EH (cell line): Measurements from ENCODE around the gene LMO4.

ENCODE experiments used
- DNase-seq: peaks from one replicate; pipeline ENCODE4 v3.0.0-alpha.2; 2015; ENCODE audit warnings: low read depth

LMO4 gene, protein sequence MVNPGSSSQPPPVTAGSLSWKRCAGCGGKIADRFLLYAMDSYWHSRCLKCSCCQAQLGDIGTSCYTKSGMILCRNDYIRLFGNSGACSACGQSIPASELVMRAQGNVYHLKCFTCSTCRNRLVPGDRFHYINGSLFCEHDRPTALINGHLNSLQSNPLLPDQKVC

DNA sequence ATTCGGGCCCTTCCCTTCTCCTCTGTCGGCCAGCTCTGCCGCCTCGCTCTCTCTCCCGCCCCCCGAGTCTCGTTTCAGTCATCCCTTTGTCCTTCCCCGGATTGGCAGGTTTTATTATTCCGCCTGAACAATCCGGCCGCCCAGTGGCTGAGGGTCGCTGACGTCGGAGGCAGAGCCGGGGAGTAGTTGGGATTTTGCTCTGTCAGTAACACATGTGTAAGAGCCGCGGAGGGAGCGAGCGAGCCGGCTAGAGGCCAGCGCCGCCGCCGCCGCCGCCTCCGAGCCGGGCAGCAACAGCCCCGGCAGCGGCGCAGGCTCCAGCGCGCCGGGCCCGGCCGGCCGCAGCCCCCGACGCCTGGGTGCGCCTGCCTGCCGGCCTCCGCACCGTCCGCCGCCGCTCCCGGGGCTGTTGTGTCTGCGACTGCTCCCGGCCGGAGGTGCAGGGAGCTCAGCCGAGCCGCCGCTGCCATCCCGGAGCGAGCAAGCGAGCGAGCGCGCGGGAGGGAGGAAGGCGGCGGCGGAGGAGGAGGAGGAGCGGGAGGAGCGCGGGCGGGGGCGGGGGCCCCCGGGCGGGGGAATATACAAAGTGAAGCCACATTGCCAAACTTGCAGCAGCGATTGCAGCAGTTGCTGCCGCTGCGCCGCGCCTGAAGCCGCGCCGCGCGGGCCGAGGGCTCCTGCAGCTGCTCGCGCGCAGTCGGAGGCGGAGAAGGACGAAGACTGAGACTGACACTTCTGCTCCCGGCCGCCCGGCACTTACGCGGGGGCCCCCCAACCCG lies at the start of gene LMO4:
TSS of gene LMO4 (plus strand) at position 609 of the 779 bp plus-strand sequence. CDS start 3,136 bp downstream, outside the sequence.
- DNase-seq, result peak; percentile 98

DNA sequence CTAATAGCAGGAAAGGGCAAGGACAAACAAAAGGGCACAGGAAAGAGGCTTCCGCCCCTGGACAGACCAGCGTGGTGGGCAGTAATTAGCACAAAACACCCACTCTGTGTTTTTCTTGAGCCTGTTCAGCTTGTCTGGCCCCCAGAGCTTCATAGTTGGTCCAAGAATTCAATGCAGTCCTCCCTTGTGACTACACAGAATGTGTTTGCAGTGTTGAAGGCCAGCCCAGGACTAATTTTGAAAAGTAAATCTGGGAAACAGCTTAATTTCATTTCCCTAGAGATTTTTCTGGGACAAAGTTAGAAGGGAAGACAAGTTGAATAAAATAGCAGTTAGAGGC lies 49.2 kb upstream of the LMO4 start:
- DNase-seq, result no peak

DNA sequence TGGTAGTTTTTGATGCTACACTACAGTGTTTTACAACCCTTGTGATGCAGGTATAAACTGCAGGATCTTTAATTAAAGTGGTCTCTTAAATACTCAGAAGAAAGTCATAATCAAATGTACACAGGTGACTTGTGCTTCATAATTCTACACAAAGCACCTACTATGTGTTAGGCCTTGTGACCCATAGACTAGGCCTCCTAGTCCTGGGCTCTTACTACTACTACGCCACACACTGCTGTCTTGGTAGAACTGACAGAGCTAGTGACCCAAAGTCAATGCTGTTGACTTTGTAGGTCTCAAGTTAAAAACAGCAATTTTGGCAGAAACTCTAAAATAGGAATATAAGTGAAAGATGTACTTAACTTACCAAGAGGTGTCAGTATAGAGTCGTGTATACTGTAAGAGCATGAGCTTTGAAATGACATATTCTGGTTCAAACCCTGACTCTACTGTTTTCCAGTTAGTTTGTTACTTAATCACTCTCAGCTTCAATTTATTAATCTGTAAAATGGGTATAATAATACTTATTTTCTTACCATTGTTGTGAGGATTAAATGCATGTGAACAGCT lies 48.6 kb upstream of the LMO4 start:
- DNase-seq, result peak; percentile 7

DNA sequence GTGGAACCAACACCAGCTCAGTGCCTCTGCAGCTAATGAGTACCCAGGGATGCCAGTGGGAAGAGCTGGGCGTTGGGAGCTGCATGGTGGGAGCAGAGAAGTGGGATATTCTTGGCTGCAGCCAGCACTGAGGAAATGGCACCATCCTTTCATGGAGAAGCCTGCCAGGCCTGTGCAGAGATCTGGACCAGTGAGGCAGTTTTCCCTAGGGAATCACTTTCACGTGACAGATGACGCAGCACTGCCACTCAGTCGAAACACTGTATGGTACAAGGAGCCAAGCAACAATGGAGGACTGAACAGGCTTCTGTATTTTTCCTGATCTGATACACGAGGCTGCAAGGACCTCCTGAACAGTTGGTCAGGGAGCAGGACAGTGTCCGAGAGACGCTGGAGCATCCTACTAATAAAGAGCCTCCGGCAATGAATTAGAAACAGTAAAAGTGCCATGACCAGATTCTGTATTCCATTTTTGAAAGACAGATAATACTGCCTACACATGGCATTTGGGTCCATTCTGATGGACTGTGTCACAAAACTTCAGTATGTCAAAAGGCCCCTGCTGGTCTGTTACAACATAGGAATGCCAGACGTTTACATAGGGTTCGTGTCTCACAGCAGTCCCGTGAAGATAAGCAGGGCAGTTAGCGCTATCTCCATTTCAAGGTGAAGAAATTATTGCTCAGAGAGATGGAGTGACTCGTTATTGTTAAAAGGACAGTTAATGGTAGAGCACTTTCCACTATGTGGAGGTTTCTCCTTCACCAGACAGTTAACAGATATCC lies 44.0 kb upstream of the LMO4 start:
- no peak for DNase-seq

DNA sequence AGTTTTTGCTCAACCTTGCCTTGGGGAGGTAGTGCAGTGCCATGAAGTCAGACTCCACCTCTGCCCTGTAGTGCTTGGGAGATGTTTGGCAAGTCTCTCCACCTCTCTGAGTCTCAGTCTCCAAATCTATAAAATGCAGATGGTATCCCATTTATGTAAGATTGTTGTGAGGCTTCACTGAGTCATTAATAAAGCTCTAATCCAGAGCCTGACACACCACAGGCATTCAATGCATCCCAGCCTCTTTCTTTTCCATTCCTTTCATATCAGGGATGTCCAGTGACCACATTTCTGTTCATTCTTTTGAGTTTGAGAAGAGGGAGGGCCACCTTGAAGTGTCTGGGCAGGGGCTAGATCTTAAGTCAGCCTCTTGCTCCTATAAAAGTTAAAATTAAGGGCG lies 37.6 kb upstream of the LMO4 start:
- peak; percentile 78 for DNase-seq

DNA sequence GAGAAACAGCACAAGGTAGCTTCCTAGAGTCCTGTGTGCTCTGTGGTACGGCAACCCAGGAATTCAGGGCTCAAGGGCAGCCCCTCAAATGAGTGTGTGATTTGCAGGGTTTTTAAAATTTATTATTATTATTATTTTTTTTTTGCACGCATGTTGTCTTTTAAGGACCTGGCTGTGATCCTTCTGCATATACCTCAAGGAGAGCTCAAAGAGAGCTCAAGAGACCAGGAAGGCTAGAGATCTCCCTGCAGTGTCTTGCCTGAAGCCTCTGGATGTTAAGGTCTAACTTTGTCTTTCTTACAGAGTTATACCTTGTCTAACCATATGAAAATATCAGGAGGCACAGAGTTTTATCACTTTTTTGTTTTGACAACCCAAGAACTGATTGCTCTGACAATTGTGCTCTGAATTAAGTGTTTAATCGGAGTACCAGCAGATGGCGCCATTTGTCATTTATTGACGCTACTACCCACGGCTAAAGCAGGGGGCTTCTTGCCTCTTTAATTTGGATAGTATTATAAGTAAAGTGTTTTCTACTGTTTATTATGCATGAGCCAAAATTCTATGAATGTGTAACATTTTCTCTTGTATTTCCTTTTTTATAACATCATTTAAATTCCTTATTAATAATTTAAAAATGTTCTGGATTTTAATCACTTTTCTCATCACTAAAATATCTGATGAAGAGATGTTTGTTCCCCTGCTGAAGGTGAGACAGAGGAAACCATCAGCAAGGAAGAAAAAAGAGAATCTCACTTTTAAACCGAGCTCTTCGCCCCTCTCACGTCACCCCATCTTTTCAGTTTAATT lies 35.8 kb upstream of the LMO4 start:
- peak; percentile 61 for DNase-seq

DNA sequence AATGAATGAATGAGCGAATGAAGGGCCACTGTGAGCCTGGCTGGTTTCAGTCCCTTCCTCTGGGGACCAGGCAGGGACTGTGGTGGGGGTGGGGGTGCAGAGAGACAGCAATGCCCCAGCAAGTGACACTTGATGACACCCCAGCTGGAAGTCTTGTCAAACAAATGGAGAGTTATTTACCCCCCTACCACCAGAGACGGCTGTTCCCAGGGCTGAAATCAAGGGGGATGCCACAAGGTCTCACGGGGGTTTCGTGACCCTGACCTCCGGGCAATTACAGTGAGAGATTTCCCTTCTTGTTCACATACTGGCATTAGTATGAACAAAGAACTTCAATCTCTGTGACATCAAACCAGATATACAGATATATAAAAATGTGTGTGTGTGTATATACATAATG lies 34.0 kb upstream of the LMO4 start:
- DNase-seq, result no peak

DNA sequence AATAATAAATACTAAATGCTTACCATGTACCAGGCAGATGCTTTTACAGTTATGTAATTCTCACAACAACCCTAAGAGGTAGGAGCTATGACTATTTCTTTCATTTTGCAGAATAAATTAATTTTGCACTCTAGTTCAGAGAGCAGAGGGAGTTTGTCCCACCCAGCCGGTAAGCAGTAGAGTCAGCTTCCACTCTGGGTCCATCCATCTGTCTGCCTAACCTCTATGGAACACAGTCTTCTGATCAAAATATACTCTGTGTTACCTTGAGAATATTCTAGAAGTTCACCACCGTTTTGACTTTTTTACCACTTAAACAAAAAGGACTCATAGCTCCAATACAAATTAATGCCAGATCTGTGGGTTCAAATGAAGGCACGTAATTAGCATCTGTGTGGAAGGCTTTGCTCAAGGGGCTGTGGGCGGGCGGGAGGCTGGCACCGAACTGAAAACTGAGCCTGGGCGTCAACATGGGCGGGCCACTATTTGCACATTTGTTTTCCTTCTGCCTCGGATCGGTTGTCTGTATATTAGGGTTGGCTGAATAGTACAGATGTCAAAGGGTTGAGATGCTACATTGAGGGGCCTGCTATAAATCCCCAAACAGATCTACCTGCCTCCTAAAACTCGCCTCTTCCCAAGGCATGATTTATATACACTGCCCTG lies 33.1 kb upstream of the LMO4 start:
- no peak for DNase-seq

DNA sequence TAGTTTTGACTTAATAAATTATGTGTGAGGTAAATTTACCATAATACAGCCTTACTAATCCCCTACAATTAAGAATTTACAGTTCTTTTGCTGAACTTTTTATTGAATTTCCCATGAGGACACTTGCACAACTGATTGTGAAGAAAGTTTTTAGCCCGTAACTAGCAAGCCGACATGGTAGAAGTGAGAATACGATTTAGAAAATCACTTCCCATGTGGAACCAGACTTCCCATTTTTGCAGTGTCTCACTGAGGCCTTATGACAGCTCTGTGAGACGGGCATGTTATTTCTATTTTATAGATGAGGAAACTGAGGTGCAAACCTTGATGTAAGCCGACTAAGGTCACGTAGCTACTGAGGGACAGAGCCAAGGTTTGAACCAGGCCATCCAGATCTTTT lies 32.5 kb upstream of the LMO4 start:
- no peak for DNase-seq

DNA sequence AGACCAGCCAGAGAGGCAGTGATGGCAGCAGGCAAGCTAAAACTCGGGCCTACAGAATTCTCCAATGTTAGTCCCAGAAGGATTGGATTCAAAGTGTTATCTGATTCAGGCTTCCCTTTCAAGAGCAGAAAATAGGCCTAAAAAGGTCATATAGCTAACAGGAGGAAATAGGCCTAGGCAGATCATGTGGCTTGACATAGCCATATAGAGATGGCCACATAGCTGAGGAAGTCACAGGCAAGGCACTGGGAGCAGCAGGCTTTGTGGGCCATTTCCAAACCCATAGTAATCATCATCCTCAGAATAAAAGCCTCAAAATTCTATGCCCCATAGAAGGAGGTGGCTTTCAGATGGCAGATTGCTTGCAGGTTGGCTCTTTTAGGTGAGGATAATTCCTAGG lies 29.0 kb upstream of the LMO4 start:
- DNase-seq, result no peak

DNA sequence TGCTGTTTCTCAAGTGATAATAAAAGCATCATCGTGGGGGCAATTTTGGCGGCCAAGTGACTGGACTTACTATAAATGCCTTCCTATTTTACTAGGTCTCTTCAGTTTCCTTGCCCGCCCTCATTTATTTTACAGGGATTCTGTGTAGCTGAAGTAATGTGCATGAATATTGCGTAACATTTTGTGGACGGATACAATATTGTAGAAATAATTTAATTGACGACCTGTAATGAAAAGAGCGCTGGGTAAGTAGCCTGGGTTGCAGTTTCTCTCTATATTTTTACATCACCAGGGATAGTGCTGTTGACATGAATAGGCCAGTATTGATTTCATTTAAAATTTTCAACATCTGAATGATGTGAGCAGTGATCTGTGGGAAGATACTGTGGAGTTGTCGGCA lies 28.1 kb upstream of the LMO4 start:
- DNase-seq, result no peak

DNA sequence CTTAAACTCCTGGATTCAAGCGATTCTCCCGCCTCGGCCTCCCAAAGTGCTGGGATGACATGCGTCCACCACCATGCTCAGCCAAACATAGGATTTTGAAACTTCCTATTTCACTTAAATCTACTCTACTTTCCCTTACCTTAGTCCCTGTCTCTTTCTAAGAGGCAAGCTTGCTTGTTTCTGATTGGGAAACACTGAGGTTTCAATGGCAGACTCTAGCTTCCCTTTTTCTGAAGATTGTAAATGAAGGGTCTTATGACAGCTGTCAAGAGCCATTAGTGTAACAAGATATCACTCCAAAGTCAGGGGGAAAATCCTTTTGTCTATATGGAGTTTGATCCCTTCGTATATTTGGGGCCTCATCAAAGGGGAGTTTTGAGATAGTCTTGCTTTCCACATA lies 23.5 kb upstream of the LMO4 start:
- DNase-seq, result no peak

DNA sequence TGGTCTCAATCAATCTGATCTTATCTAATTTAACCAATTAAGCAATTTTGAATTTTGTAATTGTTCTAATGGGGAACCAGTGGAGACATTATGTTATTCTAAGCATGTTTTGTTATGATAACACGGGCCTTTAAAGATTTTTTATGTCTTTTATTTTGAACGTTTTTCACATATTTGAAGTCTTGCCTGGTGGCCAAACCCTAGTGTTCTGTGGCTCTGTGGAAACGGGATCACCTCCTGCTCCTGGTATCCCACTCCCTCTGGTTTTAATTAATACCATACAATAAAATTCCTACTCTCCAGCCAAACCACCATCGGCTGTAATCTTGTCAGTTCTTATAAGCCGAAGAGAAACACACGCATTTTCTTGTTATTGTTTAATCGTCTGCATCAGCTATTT lies 22.9 kb upstream of the LMO4 start:
- DNase-seq, result peak; percentile 43

DNA sequence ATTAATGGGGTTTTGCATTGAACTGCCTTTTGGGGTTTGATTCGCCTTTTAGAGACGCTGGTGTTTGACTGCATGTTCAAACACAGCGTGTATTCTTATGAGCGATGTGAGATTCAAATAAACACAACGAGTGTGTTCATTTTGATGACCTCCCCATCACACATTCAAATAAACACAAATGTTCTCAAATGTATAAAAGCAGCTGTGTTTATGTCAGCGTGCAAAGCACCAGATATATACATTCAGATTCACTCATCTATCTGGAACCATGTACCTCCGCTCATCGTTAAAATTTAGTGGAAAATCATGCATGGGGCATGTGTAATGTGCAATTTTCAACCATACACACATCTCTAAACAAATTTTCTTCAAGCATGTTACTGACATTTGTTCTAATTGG lies 21.4 kb upstream of the LMO4 start:
- no peak for DNase-seq

DNA sequence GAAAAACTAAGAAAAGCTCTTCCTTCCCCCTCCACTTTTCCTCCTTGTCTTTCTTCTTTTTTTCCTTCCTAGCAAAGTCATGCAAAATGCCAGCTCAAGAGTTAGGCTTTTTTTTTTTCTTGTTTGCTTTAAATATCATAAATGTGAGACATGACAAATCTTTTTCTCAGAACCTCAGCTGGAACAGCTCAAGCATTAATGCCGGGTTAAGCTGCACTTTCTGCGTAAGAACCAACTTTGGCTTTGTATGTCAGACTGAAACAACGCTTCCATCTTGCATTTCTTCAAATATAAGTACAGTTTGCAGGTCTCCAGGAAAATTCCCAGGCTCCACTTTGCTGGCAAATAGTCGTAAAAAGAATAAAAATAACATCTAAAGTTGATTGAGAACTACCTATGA lies 20.7 kb upstream of the LMO4 start:
- DNase-seq, result no peak

DNA sequence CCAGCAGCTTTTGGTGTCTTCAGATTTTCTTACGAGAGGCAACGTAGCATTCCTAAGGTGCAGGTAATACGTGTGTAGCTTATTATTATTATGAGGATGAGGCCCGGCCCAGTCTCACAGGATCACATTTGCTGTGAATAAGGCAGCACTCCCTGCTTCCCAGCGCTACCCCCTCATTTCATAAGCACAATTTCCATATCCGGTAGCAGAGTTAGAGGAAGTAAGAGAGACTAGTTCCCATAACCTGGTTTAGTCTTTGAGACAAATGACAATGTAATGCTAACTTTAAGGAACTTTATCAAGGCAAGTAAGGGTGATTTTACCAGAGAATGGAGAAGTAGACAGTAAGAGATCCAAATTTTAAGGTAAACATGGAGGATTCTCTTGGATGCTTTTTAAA lies 14.6 kb upstream of the LMO4 start:
- no peak for DNase-seq

DNA sequence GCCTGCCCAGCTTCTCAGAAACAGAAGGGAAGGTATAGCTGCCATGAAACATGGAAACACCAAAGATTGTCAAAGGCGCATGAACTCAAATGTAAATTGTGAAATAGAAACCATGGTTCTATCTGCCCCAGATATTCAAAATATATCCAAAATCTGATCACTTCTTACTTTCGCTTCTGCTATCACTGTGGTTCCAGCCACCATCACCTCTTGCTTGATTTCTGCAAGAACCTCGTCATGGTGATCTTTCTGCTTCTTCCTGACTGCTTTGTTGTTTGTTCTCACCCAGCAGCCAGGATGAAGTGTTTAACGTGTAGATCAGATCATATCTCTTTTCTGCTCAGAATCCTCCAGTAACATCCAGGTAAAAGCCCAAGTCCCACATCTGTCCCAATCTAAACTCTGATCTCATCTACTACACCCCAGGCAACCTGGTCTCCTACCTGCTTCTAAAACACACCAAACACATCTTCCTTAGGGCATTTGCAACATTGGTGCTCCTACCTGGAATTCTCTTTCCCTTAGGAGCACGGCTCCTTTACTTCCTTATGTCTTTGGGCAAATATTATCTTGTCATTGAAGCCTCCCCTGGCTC lies 10.5 kb upstream of the LMO4 start:
- no peak for DNase-seq

DNA sequence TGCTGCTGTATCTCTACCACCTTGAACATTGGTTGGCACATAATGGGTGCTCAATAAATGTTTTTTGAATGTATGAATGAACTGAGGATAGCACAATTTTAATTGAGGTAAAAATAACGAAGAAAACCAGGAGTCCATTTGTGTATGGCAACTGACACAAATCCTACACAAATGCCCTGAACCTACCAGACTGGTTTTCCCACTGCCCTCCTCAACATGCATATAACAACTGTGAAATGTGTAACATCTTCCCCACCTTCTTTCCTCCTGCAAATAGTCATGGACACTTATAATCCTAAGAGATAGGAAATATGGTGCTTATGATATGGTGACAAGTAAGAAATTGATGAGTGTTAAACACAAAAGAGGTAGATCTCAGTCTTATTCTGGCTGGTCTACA lies 9.9 kb upstream of the LMO4 start:
- no peak for DNase-seq

DNA sequence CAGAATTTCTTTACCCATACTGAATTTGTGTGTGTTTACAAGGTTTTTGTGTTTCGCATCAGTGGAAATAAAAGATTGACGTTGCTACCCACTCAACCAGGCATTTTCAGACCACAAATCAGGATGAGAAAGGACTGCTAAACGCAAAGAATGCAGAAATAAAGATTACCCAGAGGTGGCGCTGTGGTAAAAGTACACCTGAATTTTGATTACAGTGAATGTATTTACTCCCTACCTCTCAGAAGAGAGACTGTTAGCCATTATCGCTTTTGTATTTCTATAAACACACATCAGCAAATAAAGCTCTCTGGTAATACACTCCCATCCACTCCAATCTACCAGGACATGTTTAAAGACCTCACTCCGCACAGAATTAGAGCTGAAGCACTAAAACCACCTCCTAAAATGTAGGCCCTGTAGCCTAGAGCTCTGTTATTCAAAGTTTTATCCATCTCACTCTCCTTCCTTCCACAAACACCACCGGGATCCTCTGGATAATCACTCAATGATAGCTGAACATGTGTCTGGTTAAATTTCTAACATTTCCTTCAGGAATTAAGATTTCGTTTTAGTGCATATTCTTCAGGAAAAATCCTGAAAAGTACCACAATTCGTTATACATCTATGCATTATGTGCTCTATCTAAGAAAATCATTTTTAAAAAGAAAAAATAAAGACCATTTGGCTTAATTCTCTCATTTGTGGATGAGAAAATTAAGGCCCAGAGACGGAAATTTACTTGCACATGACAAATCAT lies 2.5 kb upstream of the LMO4 start:
- DNase-seq, result peak; percentile 55
